GM18499 (cell line): ENCODE measurements around the gene CRY2.
"Not testable (repeated sequence)": the region's sequence is repeated elsewhere in the genome, so short reads cannot be mapped to it uniquely, and the experiment has no call there.

Experiments
- ATAC-seq: cut with Tn5 transposase; IDR thresholded peaks from one replicate; pipeline ENCODE4 v1.9.1; 2021; ENCODE audit warnings: moderate number of reproducible peaks; ENCODE audit not compliant: insufficient read depth, unreplicated experiment

Gene CRY2

GRCh38 chr11:45846974-45847910 is at the start of gene CRY2:
CRY2 (plus strand) TSS chr11:45847475; CDS start chr11:45847491, 16 bp downstream.
- ATAC-seq = peak; percentile 85

GRCh38 chr11:45798793-45799441 is 48.4 kb upstream of the CRY2 start:
- no peak for ATAC-seq

- no peak for ATAC-seq
Measured at GRCh38 chr11:45799562-45799961, 47.7 kb upstream of the CRY2 start.

GRCh38 chr11:45800261-45800660 is 47.0 kb upstream of the CRY2 start:
- no peak for ATAC-seq

- no peak for ATAC-seq
Measured at GRCh38 chr11:45801723-45802315, 45.5 kb upstream of the CRY2 start.

GRCh38 chr11:45802531-45803317 is 44.6 kb upstream of the CRY2 start:
- no peak for ATAC-seq

GRCh38 chr11:45803971-45804760 is 43.1 kb upstream of the CRY2 start:
- no peak for ATAC-seq

GRCh38 chr11:45804761-45805304 is 42.4 kb upstream of the CRY2 start, which contains the start of gene SLC35C1:
SLC35C1 (plus strand) TSS chr11:45805149; CDS start chr11:45805802, 653 bp downstream.
- peak; percentile 72 for ATAC-seq

GRCh38 chr11:45805305-45806071 is 41.8 kb upstream of the CRY2 start:
- ATAC-seq = no peak

GRCh38 chr11:45806072-45806933 is 41.0 kb upstream of the CRY2 start:
- no peak for ATAC-seq

- ATAC-seq = no peak
Measured at GRCh38 chr11:45806937-45807791, 40.1 kb upstream of the CRY2 start.

GRCh38 chr11:45807792-45808238 is 39.5 kb upstream of the CRY2 start:
- ATAC-seq = no peak

- not testable (repeated sequence) for ATAC-seq
Measured at GRCh38 chr11:45808427-45808826, 38.8 kb upstream of the CRY2 start.

- ATAC-seq = no peak
Measured at GRCh38 chr11:45809456-45810395, 37.5 kb upstream of the CRY2 start.

- ATAC-seq = no peak
Measured at GRCh38 chr11:45810431-45811108, 36.7 kb upstream of the CRY2 start.
